H1 (cell line): ENCODE results near the gene TNFRSF18. TPM values are rescaled to one million over a fixed set of nuclear protein-coding genes. Genes with fewer than 3 reads are reported as not detected.

ENCODE experiments used
- CTCF ChIA-PET: fragments of 300-600 bp; sonication (Branson Sonifier 250); formaldehyde crosslinking; loops from one replicate; lab custom pipeline; 2021; ENCODE audit not compliant: partially characterized antibody; lab: Charles Lee
- POLR2A ChIA-PET: fragments of 300-600 bp; sonication (Branson Sonifier 250); formaldehyde crosslinking; loops from one replicate; lab custom pipeline; 2021; ENCODE audit warnings: inconsistent platforms; ENCODE audit not compliant: partially characterized antibody; lab: Charles Lee
- DNase-seq, 2 experiments: peaks; one replicate each; pipeline versions ENCODE4 v3.0.0 to v3.0.0-alpha.2; 2010 to 2022; ENCODE audit warnings: low spot score in 2 of 2, low read depth in 1 of 2, mixed read lengths in 1 of 2
- FAIRE-seq: peaks from 2 replicates; lab custom pipeline; 2011; peaks lifted over from hg19 to GRCh38; lab: Jason Lieb, UNC
- H2AFZ ChIP-seq: 2 replicates; pipeline ENCODE4 v1.8.1; 2012; ENCODE audit warnings: low read length, inconsistent platforms
- H2AK5ac ChIP-seq: 2 replicates; pipeline ENCODE4 v1.6.1; 2013; ENCODE audit warnings: low read depth, low read length
- H2BK120ac ChIP-seq: replicated peaks from 2 replicates; pipeline ENCODE3; 2013; ENCODE audit warnings: low read depth, low read length, inconsistent platforms
- H2BK12ac ChIP-seq: 2 replicates; pipeline ENCODE4 v1.6.1; 2013; ENCODE audit warnings: low read depth, low read length
- H2BK15ac ChIP-seq: 2 replicates; pipeline ENCODE4 v1.6.1; 2013; ENCODE audit warnings: low read length
- H2BK20ac ChIP-seq: 2 replicates; pipeline ENCODE4 v1.6.1; 2013; ENCODE audit warnings: low read length
- H2BK5ac ChIP-seq: 2 replicates; pipeline ENCODE4 v1.6.1; 2013; ENCODE audit warnings: low read depth, low read length
- H3K14ac ChIP-seq: 2 replicates; pipeline ENCODE4 v1.6.1; 2013; ENCODE audit warnings: inconsistent platforms; ENCODE audit not compliant: insufficient read length
- H3K18ac ChIP-seq: 2 replicates; pipeline ENCODE4 v1.6.1; 2013; ENCODE audit warnings: low read length; ENCODE audit errors: extremely low read depth
- H3K23ac ChIP-seq: 2 replicates; pipeline ENCODE4 v1.6.1; 2013; ENCODE audit warnings: inconsistent platforms; ENCODE audit not compliant: insufficient read length
- H3K23me2 ChIP-seq: 2 replicates; pipeline ENCODE4 v1.6.1; 2013; ENCODE audit warnings: low read depth, low read length
- H3K27ac ChIP-seq: 2 replicates; pipeline ENCODE4 v1.6.1; 2011; ENCODE audit warnings: low read depth, low read length, inconsistent platforms
- H3K27me3 ChIP-seq, 4 experiments: replicated peaks in 1 of 4; 1 replicate in 1 of 4; 2 replicates in 3 of 4; pipeline versions ENCODE4 v1.6.1 to v1.8.1; 2011 to 2013; ENCODE audit warnings: low read length in 3 of 4, mild to moderate bottlenecking in 3 of 4, inconsistent platforms in 2 of 4, mixed read lengths in 2 of 4, moderate library complexity in 1 of 4; ENCODE audit not compliant: control insufficient read depth in 3 of 4, insufficient read depth in 3 of 4; ENCODE audit errors: extremely low read depth in 1 of 4
- H3K36me3 ChIP-seq, 4 experiments: 2 replicates each; pipeline versions ENCODE4 v1.6.1 to v1.8.1; 2011 to 2013; ENCODE audit warnings: mild to moderate bottlenecking in 4 of 4, low read length in 3 of 4, moderate library complexity in 2 of 4, control low read depth in 1 of 4, inconsistent platforms in 1 of 4; ENCODE audit not compliant: insufficient read depth in 4 of 4, control insufficient read depth in 2 of 4
- H3K4ac ChIP-seq: replicated peaks from 2 replicates; pipeline ENCODE3; 2013; ENCODE audit warnings: low read length, low read depth, mixed read lengths, inconsistent platforms; ENCODE audit not compliant: insufficient read length
- H3K4me1 ChIP-seq, 4 experiments: replicated peaks in 1 of 4; 1 replicate in 1 of 4; 2 replicates in 3 of 4; pipeline versions ENCODE4 v1.6.1 to v1.8.1; 2011 to 2013; ENCODE audit warnings: low read length in 3 of 4, inconsistent platforms in 2 of 4, mixed read lengths in 1 of 4; ENCODE audit not compliant: insufficient read depth in 4 of 4, control insufficient read depth in 3 of 4
- H3K4me2 ChIP-seq, 2 experiments: 2 replicates each; pipeline versions ENCODE4 v1.6.1 to v1.8.1; 2011 to 2013; ENCODE audit warnings: low read depth in 2 of 2, low read length in 2 of 2, control low read depth in 1 of 2, inconsistent platforms in 1 of 2, mild to moderate bottlenecking in 1 of 2; ENCODE audit not compliant: insufficient read depth in 1 of 2
- H3K4me3 ChIP-seq, 4 experiments: fragments of 200-600, 300-600 bp in 1 of 4; sonication (generic), shearing (Covaris generic), sonication (Bioruptor Twin) in 1 of 4; 2 replicates each; pipeline versions ENCODE4 v1.5.1 to v1.8.1; 2011 to 2016; ENCODE audit warnings: low read length in 4 of 4, low read depth in 3 of 4, control low read depth in 2 of 4, inconsistent platforms in 2 of 4, mild to moderate bottlenecking in 2 of 4, mixed read lengths in 1 of 4, moderate library complexity in 1 of 4; ENCODE audit not compliant: insufficient read depth in 2 of 4; ENCODE audit errors: extremely low read depth in 1 of 4
- H3K56ac ChIP-seq: replicated peaks from 2 replicates; pipeline ENCODE3; 2013; ENCODE audit warnings: low read depth, mild to moderate bottlenecking, mixed read lengths, low read length, inconsistent platforms; ENCODE audit not compliant: insufficient read length
- H3K79me1 ChIP-seq: 2 replicates; pipeline ENCODE4 v1.6.1; 2013; ENCODE audit warnings: low read depth, low read length, control low read depth
- H3K79me2 ChIP-seq, 2 experiments: 2 replicates each; pipeline versions ENCODE4 v1.6.1 to v1.8.1; 2012 to 2013; ENCODE audit warnings: low read length in 2 of 2, mild to moderate bottlenecking in 2 of 2, inconsistent platforms in 1 of 2; ENCODE audit not compliant: insufficient read depth in 2 of 2, control insufficient read depth in 1 of 2
- H3K9ac ChIP-seq, 4 experiments: replicated peaks in 1 of 4; 1 replicate in 1 of 4; 2 replicates in 3 of 4; pipeline versions ENCODE4 v1.6.1 to v1.8.1; 2011 to 2013; ENCODE audit warnings: low read depth in 3 of 4, low read length in 3 of 4, control low read depth in 2 of 4, mild to moderate bottlenecking in 2 of 4, moderate library complexity in 2 of 4, inconsistent platforms in 1 of 4; ENCODE audit errors: extremely low read depth in 1 of 4
- H3K9me3 ChIP-seq, 2 experiments: 2 replicates each; pipeline versions ENCODE4 v1.6.1 to v1.8.1; 2012 to 2013; ENCODE audit warnings: mild to moderate bottlenecking in 2 of 2, moderate library complexity in 2 of 2, control low read depth in 1 of 2, inconsistent platforms in 1 of 2, low read depth in 1 of 2, low read length in 1 of 2, mixed read lengths in 1 of 2; ENCODE audit not compliant: insufficient read depth in 2 of 2
- H4K20me1 ChIP-seq, 2 experiments: replicated peaks in 1 of 2; 2 replicates each; pipeline versions ENCODE3 to v1.8.1; 2011 to 2013; ENCODE audit warnings: inconsistent platforms in 2 of 2, low read length in 2 of 2, mild to moderate bottlenecking in 1 of 2; ENCODE audit not compliant: insufficient read depth in 2 of 2, control insufficient read depth in 1 of 2
- H4K5ac ChIP-seq: 2 replicates; pipeline ENCODE4 v1.6.1; 2013; ENCODE audit warnings: low read length, low read depth, mixed read lengths, inconsistent platforms; ENCODE audit not compliant: insufficient read length
- H4K8ac ChIP-seq: 2 replicates; pipeline ENCODE4 v1.8.0; 2013; ENCODE audit warnings: mild to moderate bottlenecking, moderate library complexity, low read length, inconsistent platforms; ENCODE audit not compliant: insufficient read depth; ENCODE audit errors: extremely low read depth
- H4K91ac ChIP-seq: replicated peaks from 2 replicates; pipeline ENCODE3; 2013; ENCODE audit warnings: low read length, mixed read lengths, inconsistent platforms; ENCODE audit not compliant: insufficient read length
- ATF3 ChIP-seq: IDR thresholded peaks from 2 replicates; pipeline ENCODE4 v1.6.1; 2011; ENCODE audit warnings: low read depth, mild to moderate bottlenecking, low read length; ENCODE audit not compliant: insufficient read depth
- BRCA1 ChIP-seq: IDR thresholded peaks from 2 replicates; pipeline ENCODE4 v1.6.1; 2012; ENCODE audit warnings: low read depth, low read length, improper control_type of control experiment
- CBX8 ChIP-seq: fragments of 300-800, 300-1000 bp; sonication (generic); IDR thresholded peaks from 2 replicates; pipeline ENCODE4 v1.7.1; 2016; ENCODE audit warnings: low read depth, low read length, borderline replicate concordance
- FOSL1 ChIP-seq: IDR thresholded peaks from 2 replicates; pipeline ENCODE4 v1.6.1; 2011; ENCODE audit warnings: mild to moderate bottlenecking, low read depth, low read length, moderate library complexity; ENCODE audit not compliant: insufficient read depth
- KDM1A ChIP-seq: fragments of 200-600, 300-600 bp; sonication (generic); IDR thresholded peaks from 2 replicates; pipeline ENCODE4 v1.7.1; 2016; ENCODE audit warnings: mild to moderate bottlenecking, low read length, borderline replicate concordance
- MAFK ChIP-seq: IDR thresholded peaks from 2 replicates; pipeline ENCODE4 v1.6.1; 2012; ENCODE audit warnings: low read depth, mild to moderate bottlenecking, improper control_type of control experiment, low read length
- SP2 ChIP-seq: IDR thresholded peaks from 2 replicates; pipeline ENCODE4 v1.6.1; 2012; ENCODE audit warnings: mild to moderate bottlenecking, low read length, inconsistent platforms
- TEAD4 ChIP-seq: IDR thresholded peaks from 2 replicates; pipeline ENCODE4 v1.6.1; 2012; ENCODE audit warnings: low read depth, low read length, inconsistent platforms, mixed read lengths
- WGBS, 2 experiments: shearing (Covaris generic) in 1 of 2; methylation state at CpG; one replicate each; pipeline versions ENCODE4 v1.1.6 to v1.1.7; 2013 to 2015; ENCODE audit warnings: low lambda C conversion rate in 2 of 2, mixed read lengths in 2 of 2, inconsistent platforms in 1 of 2, low coverage in 1 of 2, missing lambda C conversion rate in 1 of 2; ENCODE audit not compliant: insufficient replicate concordance in 2 of 2, insufficient coverage in 1 of 2, insufficient read length in 1 of 2; ENCODE audit errors: extremely low coverage in 1 of 2, missing lambda C conversion rate in 1 of 2; 5-methylcytosine and 5-hydroxymethylcytosine counted together
- polyA plus RNA-seq, 7 experiments: library from polyadenylated mRNA; depleted of rRNA in 3 of 7; stranded (reverse) in 5 of 7; unstranded in 2 of 7; fragments of >200 nt in 5 of 7; fragments of 200-250 nt in 2 of 7; gene quantifications; 1 replicate in 5 of 7; 2 replicates in 1 of 7; 4 replicates in 1 of 7; pipeline versions ENCODE4 v1.2.1 to v1.2.3, GENCODE V29; 2011 to 2013; ENCODE audit warnings: missing spikeins in 2 of 7, mixed read lengths in 2 of 7
- total RNA-seq: library from RNA; stranded (reverse); fragmentation: NEBNext Ultra II Directional; extraction: Animal tissue kit (Norgen Biotek cat#: 25700); gene quantifications from 2 replicates; pipeline ENCODE4 v1.2.1, GENCODE V29; 2021
- TF ChIP-seq, protein P1 (sequence below), 3 experiments: IDR thresholded peaks; 1 replicate in 2 of 3; 2 replicates in 1 of 3; pipeline versions ENCODE4 v1.5.1 to v1.6.1; 2011; ENCODE audit warnings: low read length in 3 of 3, mild to moderate bottlenecking in 3 of 3, inconsistent platforms in 2 of 3, low read depth in 1 of 3, moderate library complexity in 1 of 3; ENCODE audit not compliant: insufficient read depth in 1 of 3; ENCODE audit errors: control extremely low read depth in 1 of 3

Gene TNFRSF18
- total and polyA plus RNA-seq, 2 of the 8 experiments (the other 6 are each of a cell fraction or from before 2014, with no cell fraction given): 1.5 to 2.5 TPM

DNA sequence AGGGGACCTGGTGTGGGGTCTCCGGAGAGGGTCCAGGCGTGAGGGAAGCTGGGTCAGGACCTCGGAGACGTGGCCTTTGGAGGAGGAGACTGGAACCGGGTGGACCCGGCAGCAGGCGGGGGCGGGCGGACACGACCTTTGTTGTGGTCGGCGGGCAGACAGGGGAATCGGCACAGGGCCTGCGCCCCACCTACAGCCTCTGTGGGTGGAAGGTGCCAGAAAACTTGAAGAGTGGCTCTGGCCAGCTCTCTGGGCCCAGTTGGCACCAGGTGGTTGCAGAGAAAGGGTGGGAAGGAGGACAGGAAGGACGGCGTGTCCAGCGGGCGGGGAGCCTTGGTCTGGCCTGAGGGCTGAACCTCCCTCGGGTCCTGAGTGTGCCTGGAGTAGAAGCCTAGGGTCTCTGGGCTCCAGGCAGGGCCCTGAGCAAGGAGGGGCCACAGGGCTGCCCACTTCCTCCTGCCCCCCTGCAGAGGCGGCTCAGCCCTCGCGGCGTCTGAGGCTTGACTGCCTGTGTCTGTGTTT is 40.4 kb downstream of the TNFRSF18 start:
- POLR2A ChIA-PET: interaction anchor here (0.6 to 3.8 kb wide), 3 partner anchors 8 to 71 kb away, joined by 3 to 15 read pairs (median 3); partner anchors contain the start of gene TTLL10
- H2AK5ac ChIP-seq: 0 out of 2 replicates have a peak overlapping the region, but pooled peaks have one; percentile 6
- FAIRE-seq (no peak), DNase-seq (no peak)
- H2BK20ac ChIP-seq: 0 out of 2 replicates have a peak overlapping the region, but pooled peaks have one; percentile 80
- H2BK5ac ChIP-seq: no peak overlapping the region
- H3K23ac ChIP-seq: no peak overlapping the region
- no peak overlapping the region for H3K14ac ChIP-seq
- H3K27ac ChIP-seq: no peak overlapping the region
- peak overlapping the region; percentile 36 for H3K18ac ChIP-seq
- no peaks in the 10 kb centered on the region; the same call in 1 of the 2 replicates for H3K79me1 ChIP-seq
- no peaks in the 10 kb centered on the region for H4K20me1 ChIP-seq
- no peak overlapping the region for H2AFZ ChIP-seq
- no peak overlapping the region for H3K56ac ChIP-seq
- no peaks in the 10 kb centered on the region for H3K36me3 ChIP-seq
- peak overlapping the region; percentile 14 for H3K4ac ChIP-seq
- WGBS, 2 experiments: 92% methylated on average over 23 of the region's 23 CpGs; no CpG with 5 or more reads in 1 of the 2 experiments
- no peaks in the 10 kb centered on the region for H3K27me3 ChIP-seq
- peaks cover 8% of the 10 kb centered on the region; the same call in 1 of the 2 replicates for H3K23me2 ChIP-seq
- peak overlapping the region; percentile 19; the same call in 1 of the 2 replicates for H2BK12ac ChIP-seq
- H3K9me3 ChIP-seq: no peaks in the 10 kb centered on the region
- H3K4me1 ChIP-seq: peaks cover 0 to 40% (median 23%) of the 10 kb centered on the region in 4 experiments; a peak in 6 of 7 replicates
- H3K9ac ChIP-seq: no peak overlapping the region
- H3K4me3 ChIP-seq: no peak overlapping the region
- H3K4me2 ChIP-seq: no peak overlapping the region
- H2BK15ac ChIP-seq: peak overlapping the region; percentile 1; the same call in 1 of the 2 replicates
- no peak overlapping the region for H4K8ac ChIP-seq
- H4K91ac ChIP-seq: peak overlapping the region; percentile 7
- H4K5ac ChIP-seq: no peak overlapping the region
- no peak overlapping the region for H2BK120ac ChIP-seq
- H3K79me2 ChIP-seq: no peaks in the 10 kb centered on the region; a peak in 2 of 4 replicates
- CTCF ChIA-PET: interaction anchor here (0.8 to 1.7 kb wide), 4 partner anchors 9 to 126 kb away, joined by 3 to 8 read pairs (median 4); no protein-coding TSS in a partner anchor
- TF ChIP-seq TEAD4 (no peak), SP2 (no peak), ATF3 (no peak), KDM1A (no peak), BRCA1 (no peak), MAFK (no peak), FOSL1 (no peak), CBX8 (no peak)
- TF ChIP-seq, protein P1, sequence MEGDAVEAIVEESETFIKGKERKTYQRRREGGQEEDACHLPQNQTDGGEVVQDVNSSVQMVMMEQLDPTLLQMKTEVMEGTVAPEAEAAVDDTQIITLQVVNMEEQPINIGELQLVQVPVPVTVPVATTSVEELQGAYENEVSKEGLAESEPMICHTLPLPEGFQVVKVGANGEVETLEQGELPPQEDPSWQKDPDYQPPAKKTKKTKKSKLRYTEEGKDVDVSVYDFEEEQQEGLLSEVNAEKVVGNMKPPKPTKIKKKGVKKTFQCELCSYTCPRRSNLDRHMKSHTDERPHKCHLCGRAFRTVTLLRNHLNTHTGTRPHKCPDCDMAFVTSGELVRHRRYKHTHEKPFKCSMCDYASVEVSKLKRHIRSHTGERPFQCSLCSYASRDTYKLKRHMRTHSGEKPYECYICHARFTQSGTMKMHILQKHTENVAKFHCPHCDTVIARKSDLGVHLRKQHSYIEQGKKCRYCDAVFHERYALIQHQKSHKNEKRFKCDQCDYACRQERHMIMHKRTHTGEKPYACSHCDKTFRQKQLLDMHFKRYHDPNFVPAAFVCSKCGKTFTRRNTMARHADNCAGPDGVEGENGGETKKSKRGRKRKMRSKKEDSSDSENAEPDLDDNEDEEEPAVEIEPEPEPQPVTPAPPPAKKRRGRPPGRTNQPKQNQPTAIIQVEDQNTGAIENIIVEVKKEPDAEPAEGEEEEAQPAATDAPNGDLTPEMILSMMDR (IDR thresholded peaks at IDR 0.05; ENCODE audit: control extremely low read depth in 1 of 3, insufficient read depth in 1 of 3, low read depth in 1 of 3, low read length in 3 of 3): no peak
